Glutamatergic neuron (in vitro differentiated cells): ENCODE measurements around the gene MT4. TPM values are rescaled to one million over a fixed set of nuclear protein-coding genes. Genes with fewer than 3 reads are reported as not detected.

Experiments used
- DNase-seq: peaks from one replicate; pipeline ENCODE4 v3.0.0; 2022
- H3K27ac Mint-ChIP-seq: one replicate; pipeline ENCODE4 v1.8.0; 2020; ENCODE audit warnings: mild to moderate bottlenecking, mixed read lengths, inconsistent platforms; ENCODE audit not compliant: unreplicated experiment
- H3K27me3 Mint-ChIP-seq: one replicate; pipeline ENCODE4 v1.8.0; 2020; ENCODE audit warnings: mild to moderate bottlenecking, moderate library complexity, mixed read lengths, inconsistent platforms; ENCODE audit not compliant: unreplicated experiment
- H3K36me3 Mint-ChIP-seq: one replicate; pipeline ENCODE4 v1.8.0; 2020; ENCODE audit warnings: mild to moderate bottlenecking, mixed read lengths, inconsistent platforms; ENCODE audit not compliant: unreplicated experiment
- H3K4me1 Mint-ChIP-seq: one replicate; pipeline ENCODE4 v1.8.0; 2020; ENCODE audit warnings: mild to moderate bottlenecking, low read depth, mixed read lengths, inconsistent platforms; ENCODE audit not compliant: unreplicated experiment
- H3K4me3 Mint-ChIP-seq: one replicate; pipeline ENCODE4 v1.8.0; 2020; ENCODE audit warnings: mild to moderate bottlenecking, mixed read lengths, inconsistent platforms; ENCODE audit not compliant: unreplicated experiment
- H3K9me3 Mint-ChIP-seq: one replicate; pipeline ENCODE4 v1.8.0; 2020; ENCODE audit warnings: mild to moderate bottlenecking, moderate library complexity, mixed read lengths, inconsistent platforms; ENCODE audit not compliant: unreplicated experiment
- total RNA-seq: library from RNA; stranded (reverse); fragmentation: NEBNext Ultra II Directional; extraction: Animal tissue kit (Norgen Biotek cat#: 25700); gene quantifications from one replicate; pipeline ENCODE4 v1.2.1, GENCODE V29; 2021; ENCODE audit not compliant: unreplicated experiment
- TF ChIP-seq, protein P1 (sequence below): fragments of 200-600 bp; sonication (generic); IDR thresholded peaks from one replicate; pipeline ENCODE4 v1.5.0; 2021; ENCODE audit not compliant: partially characterized antibody, unreplicated experiment

Gene MT4
- total RNA-seq, 1 donor from 2014 or later, result not detected

DNA sequence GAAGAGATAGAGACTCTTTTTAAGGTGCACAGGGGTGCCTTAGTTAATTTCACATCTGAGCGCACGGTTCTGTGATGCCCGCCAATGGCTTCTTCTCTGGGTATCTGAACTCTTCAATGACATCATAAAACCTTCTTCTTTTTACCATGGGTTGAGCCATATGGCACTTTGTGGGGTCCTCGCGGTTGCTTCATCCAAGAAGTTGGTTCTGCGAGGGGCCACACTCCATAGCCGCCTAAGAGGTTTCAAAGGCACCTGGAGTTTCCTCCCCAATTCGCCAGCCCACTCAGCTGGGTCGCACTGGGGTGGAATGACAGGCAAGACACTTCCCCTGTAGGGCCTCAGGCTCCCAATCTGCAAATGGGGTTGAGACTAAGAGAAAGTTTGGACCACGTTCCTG, 10.4 kb upstream of the MT4 start:
- DNase-seq, result no peak
- no peak overlapping the region for H3K4me3 Mint-ChIP-seq
- TF ChIP-seq, protein P1, sequence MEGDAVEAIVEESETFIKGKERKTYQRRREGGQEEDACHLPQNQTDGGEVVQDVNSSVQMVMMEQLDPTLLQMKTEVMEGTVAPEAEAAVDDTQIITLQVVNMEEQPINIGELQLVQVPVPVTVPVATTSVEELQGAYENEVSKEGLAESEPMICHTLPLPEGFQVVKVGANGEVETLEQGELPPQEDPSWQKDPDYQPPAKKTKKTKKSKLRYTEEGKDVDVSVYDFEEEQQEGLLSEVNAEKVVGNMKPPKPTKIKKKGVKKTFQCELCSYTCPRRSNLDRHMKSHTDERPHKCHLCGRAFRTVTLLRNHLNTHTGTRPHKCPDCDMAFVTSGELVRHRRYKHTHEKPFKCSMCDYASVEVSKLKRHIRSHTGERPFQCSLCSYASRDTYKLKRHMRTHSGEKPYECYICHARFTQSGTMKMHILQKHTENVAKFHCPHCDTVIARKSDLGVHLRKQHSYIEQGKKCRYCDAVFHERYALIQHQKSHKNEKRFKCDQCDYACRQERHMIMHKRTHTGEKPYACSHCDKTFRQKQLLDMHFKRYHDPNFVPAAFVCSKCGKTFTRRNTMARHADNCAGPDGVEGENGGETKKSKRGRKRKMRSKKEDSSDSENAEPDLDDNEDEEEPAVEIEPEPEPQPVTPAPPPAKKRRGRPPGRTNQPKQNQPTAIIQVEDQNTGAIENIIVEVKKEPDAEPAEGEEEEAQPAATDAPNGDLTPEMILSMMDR, result no peak
- peaks cover 7% of the 10 kb centered on the region for H3K27me3 Mint-ChIP-seq
- H3K36me3 Mint-ChIP-seq, result no peaks in the 10 kb centered on the region
- no peaks in the 10 kb centered on the region for H3K9me3 Mint-ChIP-seq
- no peaks in the 10 kb centered on the region for H3K4me1 Mint-ChIP-seq
- H3K27ac Mint-ChIP-seq, result no peak overlapping the region

DNA sequence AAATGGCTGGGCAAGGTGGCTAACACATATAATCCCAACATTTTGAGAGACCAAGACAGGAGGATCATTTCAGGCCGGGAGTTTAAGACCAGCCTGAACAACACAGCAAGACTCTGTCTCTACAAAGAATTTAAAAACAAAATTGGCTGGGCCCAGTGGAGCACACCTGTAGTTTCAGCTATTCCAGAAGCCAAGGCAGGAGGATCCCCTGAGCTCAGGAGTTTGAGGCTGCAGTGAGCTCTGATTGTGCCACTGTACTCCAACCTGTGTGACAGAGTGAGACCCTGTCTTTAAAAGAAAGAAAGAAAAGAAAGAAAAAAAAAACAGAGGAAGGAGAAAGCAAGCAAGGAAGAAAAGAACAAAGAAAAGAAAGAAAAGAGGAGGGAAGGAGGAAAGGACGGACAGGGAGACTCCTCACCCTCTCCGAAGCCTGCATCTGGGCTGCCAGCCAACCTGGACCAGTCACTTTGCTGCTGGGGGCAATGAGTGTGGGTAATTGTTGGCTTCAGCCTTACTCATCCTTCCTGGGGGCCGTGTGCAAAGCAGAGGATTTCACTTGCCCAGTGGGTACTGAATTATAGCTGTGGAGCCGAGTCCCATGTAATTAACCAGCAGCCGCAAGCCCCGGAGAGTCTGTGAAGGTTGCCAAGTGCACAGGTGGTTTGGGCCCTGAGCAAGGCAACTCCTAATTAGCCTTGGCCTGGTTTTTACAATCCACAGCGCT, 6.7 kb upstream of the MT4 start:
- H3K4me3 Mint-ChIP-seq, result no peak overlapping the region
- no peaks in the 10 kb centered on the region for H3K9me3 Mint-ChIP-seq
- peaks cover 4% of the 10 kb centered on the region for H3K27me3 Mint-ChIP-seq
- no peaks in the 10 kb centered on the region for H3K4me1 Mint-ChIP-seq
- TF ChIP-seq, protein P1, result no peak
- no peak overlapping the region for H3K27ac Mint-ChIP-seq
- no peaks in the 10 kb centered on the region for H3K36me3 Mint-ChIP-seq
- DNase-seq, result no peak

DNA sequence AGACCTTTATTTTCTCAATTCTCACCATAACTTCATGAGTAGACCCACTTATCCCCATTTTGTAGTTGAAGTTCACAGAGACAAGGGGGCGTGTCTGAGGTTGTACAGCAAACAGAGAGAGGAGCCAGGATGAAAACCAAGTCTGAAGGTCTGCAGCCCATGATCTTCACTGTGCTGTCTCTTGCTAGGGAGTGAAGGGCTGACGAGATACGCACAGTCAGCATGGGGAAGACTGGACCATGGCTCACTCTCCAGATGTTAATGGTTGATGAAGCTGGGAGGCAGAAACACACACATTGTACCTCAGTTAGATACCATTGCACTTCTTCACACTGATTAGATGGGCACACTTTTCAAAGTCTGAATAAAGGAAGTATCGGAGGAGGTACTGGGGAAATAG, 5.8 kb upstream of the MT4 start:
- no peaks in the 10 kb centered on the region for H3K36me3 Mint-ChIP-seq
- no peaks in the 10 kb centered on the region for H3K9me3 Mint-ChIP-seq
- H3K27ac Mint-ChIP-seq, result no peak overlapping the region
- TF ChIP-seq, protein P1, result no peak
- no peak for DNase-seq
- no peak overlapping the region for H3K4me3 Mint-ChIP-seq
- H3K4me1 Mint-ChIP-seq, result no peaks in the 10 kb centered on the region
- H3K27me3 Mint-ChIP-seq, result peaks cover 2% of the 10 kb centered on the region

DNA sequence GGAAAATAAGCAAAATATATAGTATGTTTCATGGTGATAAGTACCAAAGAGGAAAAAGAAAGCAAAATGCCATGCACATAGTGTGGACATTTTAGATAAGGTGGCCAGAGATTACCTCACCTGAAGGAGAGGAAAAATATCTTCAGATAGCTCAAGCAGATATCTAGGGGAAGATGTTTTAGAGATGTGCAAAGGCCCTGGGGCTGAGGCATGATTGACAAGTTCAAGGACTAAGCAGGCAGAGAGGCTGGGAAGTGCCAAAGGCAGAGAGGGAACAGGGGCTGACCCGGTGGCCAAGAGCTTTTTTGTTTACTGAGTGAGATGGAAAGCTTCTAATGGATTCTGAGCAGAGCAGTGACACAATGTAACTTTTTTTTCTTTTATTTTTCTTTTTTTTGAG, 4.4 kb upstream of the MT4 start:
- no peak for DNase-seq
- TF ChIP-seq, protein P1, result no peak
- Mint-ChIP-seq H3K4me3 (no peak overlapping the region), H3K27me3 (peaks cover 2% of the 10 kb centered on the region), H3K9me3 (no peaks in the 10 kb centered on the region), H3K36me3 (no peaks in the 10 kb centered on the region), H3K27ac (no peak overlapping the region), H3K4me1 (no peaks in the 10 kb centered on the region)

DNA sequence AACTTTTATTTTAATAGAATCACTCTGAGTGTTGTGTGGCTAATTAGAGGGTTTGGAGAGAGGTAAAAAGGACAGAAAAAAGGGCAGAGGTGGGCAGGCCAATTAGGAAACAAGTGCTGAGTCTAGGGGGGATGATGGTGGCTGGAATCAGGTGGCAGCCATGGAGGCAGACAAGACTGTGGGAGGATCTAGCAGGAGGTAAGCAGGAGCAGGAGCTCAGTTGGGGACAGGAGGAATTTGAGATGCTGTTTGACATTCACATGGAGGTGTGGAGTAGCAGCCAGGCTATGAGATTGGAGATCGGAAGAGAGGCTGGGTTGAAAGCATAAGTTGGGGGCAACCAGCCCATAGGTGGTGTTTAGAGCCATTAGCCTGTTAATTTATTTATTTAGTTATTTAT, 3.7 kb upstream of the MT4 start:
- no peaks in the 10 kb centered on the region for H3K9me3 Mint-ChIP-seq
- peaks cover 2% of the 10 kb centered on the region for H3K27me3 Mint-ChIP-seq
- DNase-seq, result no peak
- no peaks in the 10 kb centered on the region for H3K4me1 Mint-ChIP-seq
- TF ChIP-seq, protein P1, result no peak
- H3K4me3 Mint-ChIP-seq, result no peak overlapping the region
- no peak overlapping the region for H3K27ac Mint-ChIP-seq
- no peaks in the 10 kb centered on the region for H3K36me3 Mint-ChIP-seq
